K562 (cell line): Measurements from ENCODE around the gene TAX1BP1.

ENCODE experiments used
- ARHGAP35 ChIP-seq: fragments of 450-650 bp; IDR thresholded peaks from 2 replicates; pipeline ENCODE4 v1.6.1; 2018; ENCODE audit not compliant: partially characterized antibody
- ARNT ChIP-seq, 2 experiments: fragments of 450-650 bp; IDR thresholded peaks; 2 replicates each; pipeline ENCODE4 v1.6.1; 2016; ENCODE audit warnings: mild to moderate bottlenecking in 1 of 2
- CBFB ChIP-seq: sonication (generic); formaldehyde crosslinking; IDR thresholded peaks from 2 replicates; pipeline ENCODE4 v1.4.0; 2020; ENCODE audit warnings: mild to moderate bottlenecking, missing genetic modification reagents
- CHD2 ChIP-seq: IDR thresholded peaks from 2 replicates; pipeline ENCODE4 v1.6.1; 2011; ENCODE audit warnings: low read depth, low read length
- MEF2A ChIP-seq: IDR thresholded peaks from 2 replicates; pipeline ENCODE4 v1.6.1; 2011; ENCODE audit warnings: low read depth, mild to moderate bottlenecking, low read length, moderate library complexity; ENCODE audit not compliant: control insufficient read depth
- POLR2AphosphoS5 ChIP-seq: IDR thresholded peaks from 2 replicates; pipeline ENCODE4 v1.6.1; 2011; ENCODE audit warnings: mild to moderate bottlenecking, low read depth, low read length, moderate library complexity; ENCODE audit not compliant: control insufficient read depth, insufficient read depth
- TSHZ1 ChIP-seq: fragments of 250-450 bp; sonication (Bioruptor Pico); IDR thresholded peaks from 2 replicates; pipeline ENCODE4 v1.4.0; 2020; ENCODE audit warnings: mild to moderate bottlenecking, moderate library complexity
- ZNF274 ChIP-seq: IDR thresholded peaks from 2 replicates; pipeline ENCODE4 v1.6.1; 2011; ENCODE audit warnings: low read depth, mild to moderate bottlenecking, low read length, moderate library complexity, borderline replicate concordance
- ZNF583 ChIP-seq: fragments of 250-450 bp; sonication (Bioruptor Pico); IDR thresholded peaks from 2 replicates; pipeline ENCODE4 v1.4.0; 2020
- ZNF785 ChIP-seq: fragments of 250-450 bp; sonication (Bioruptor Pico); IDR thresholded peaks from 2 replicates; pipeline ENCODE4 v1.4.0; 2020; ENCODE audit warnings: mild to moderate bottlenecking
- TF ChIP-seq, protein P1 (sequence below): sonication (generic); formaldehyde crosslinking; IDR thresholded peaks from 2 replicates; pipeline ENCODE4 v1.8.1; 2022; ENCODE audit warnings: missing genetic modification reagents
- TF ChIP-seq, protein P2 (sequence below), 3 experiments: IDR thresholded peaks in 2 of 3; conservative IDR thresholded peaks in 1 of 3; 2 replicates each; pipeline ENCODE4 v1.5.1; 2011 to 2012; ENCODE audit warnings: low read length in 3 of 3, mild to moderate bottlenecking in 3 of 3, control low read depth in 2 of 3, improper control_type of control experiment in 1 of 3, inconsistent platforms in 1 of 3, low read depth in 1 of 3, mixed read lengths in 1 of 3, moderate library complexity in 1 of 3; ENCODE audit not compliant: insufficient read depth in 2 of 3
- TF ChIP-seq, protein P3 (sequence below): sonication (generic); formaldehyde crosslinking; IDR thresholded peaks from 2 replicates; pipeline ENCODE4 v1.9.0; 2022; ENCODE audit warnings: mild to moderate bottlenecking, missing genetic modification reagents

GRCh38 chr7:27842851-27843250 is 102.9 kb downstream of the TAX1BP1 start:
- TF ChIP-seq ZNF785 (CRISPR knock-in tag) (no peak), ZNF274 (no peak), CBFB (no peak), MEF2A (no peak), CHD2 (no peak), ARHGAP35 (no peak), TSHZ1 (CRISPR knock-in tag) (no peak), ARNT (IDR thresholded peaks at IDR 0.05) (no peak), ZNF583 (CRISPR knock-in tag) (no peak), POLR2AphosphoS5 (no peak)
- TF ChIP-seq, protein P1, sequence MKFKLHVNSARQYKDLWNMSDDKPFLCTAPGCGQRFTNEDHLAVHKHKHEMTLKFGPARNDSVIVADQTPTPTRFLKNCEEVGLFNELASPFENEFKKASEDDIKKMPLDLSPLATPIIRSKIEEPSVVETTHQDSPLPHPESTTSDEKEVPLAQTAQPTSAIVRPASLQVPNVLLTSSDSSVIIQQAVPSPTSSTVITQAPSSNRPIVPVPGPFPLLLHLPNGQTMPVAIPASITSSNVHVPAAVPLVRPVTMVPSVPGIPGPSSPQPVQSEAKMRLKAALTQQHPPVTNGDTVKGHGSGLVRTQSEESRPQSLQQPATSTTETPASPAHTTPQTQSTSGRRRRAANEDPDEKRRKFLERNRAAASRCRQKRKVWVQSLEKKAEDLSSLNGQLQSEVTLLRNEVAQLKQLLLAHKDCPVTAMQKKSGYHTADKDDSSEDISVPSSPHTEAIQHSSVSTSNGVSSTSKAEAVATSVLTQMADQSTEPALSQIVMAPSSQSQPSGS (CRISPR knock-in tag) = no peak
- TF ChIP-seq, protein P2, sequence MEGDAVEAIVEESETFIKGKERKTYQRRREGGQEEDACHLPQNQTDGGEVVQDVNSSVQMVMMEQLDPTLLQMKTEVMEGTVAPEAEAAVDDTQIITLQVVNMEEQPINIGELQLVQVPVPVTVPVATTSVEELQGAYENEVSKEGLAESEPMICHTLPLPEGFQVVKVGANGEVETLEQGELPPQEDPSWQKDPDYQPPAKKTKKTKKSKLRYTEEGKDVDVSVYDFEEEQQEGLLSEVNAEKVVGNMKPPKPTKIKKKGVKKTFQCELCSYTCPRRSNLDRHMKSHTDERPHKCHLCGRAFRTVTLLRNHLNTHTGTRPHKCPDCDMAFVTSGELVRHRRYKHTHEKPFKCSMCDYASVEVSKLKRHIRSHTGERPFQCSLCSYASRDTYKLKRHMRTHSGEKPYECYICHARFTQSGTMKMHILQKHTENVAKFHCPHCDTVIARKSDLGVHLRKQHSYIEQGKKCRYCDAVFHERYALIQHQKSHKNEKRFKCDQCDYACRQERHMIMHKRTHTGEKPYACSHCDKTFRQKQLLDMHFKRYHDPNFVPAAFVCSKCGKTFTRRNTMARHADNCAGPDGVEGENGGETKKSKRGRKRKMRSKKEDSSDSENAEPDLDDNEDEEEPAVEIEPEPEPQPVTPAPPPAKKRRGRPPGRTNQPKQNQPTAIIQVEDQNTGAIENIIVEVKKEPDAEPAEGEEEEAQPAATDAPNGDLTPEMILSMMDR (IDR thresholded peaks at IDR 0.05 in 2 of 3, conservative IDR thresholded peaks at IDR 0.05 in 1 of 3; ENCODE audit: insufficient read depth in 2 of 3, low read depth in 1 of 3, low read length in 3 of 3) = no peak
- TF ChIP-seq, protein P3, sequence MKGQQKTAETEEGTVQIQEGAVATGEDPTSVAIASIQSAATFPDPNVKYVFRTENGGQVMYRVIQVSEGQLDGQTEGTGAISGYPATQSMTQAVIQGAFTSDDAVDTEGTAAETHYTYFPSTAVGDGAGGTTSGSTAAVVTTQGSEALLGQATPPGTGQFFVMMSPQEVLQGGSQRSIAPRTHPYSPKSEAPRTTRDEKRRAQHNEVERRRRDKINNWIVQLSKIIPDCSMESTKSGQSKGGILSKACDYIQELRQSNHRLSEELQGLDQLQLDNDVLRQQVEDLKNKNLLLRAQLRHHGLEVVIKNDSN (CRISPR knock-in tag) = no peak
